DND-41 (cell line): ENCODE results near the gene CCDC81.

ENCODE experiments used
- ATAC-seq: fragments of 200-7000 bp; cut with Tn5 transposase; 3 replicates; pipeline ENCODE4 v1.9.1; 2021; ENCODE audit warnings: low read depth; ENCODE audit not compliant: insufficient read depth
- DNase-seq: peaks from one replicate; pipeline ENCODE4 v3.0.0-alpha.2; 2020
- H2AFZ ChIP-seq: 2 replicates; pipeline ENCODE4 v1.6.0; 2012; ENCODE audit warnings: low read depth, low read length
- H3K27ac ChIP-seq: 2 replicates; pipeline ENCODE4 v1.5.1; 2012; ENCODE audit warnings: low read length, inconsistent platforms
- H3K27me3 ChIP-seq: fragments of 200-600 bp; sonication (generic); 2 replicates; pipeline ENCODE4 v1.6.0; 2012; ENCODE audit warnings: low read length, mild to moderate bottlenecking, inconsistent platforms; ENCODE audit not compliant: insufficient read depth, poor library complexity
- H3K36me3 ChIP-seq: 2 replicates; pipeline ENCODE4 v1.5.1; 2012; ENCODE audit warnings: low read length, inconsistent platforms; ENCODE audit not compliant: insufficient read depth
- H3K4me1 ChIP-seq: 2 replicates; pipeline ENCODE4 v1.5.1; 2012; ENCODE audit warnings: mild to moderate bottlenecking, low read length; ENCODE audit not compliant: insufficient read depth
- H3K4me2 ChIP-seq: 2 replicates; pipeline ENCODE4 v1.6.0; 2012; ENCODE audit warnings: mild to moderate bottlenecking, moderate library complexity, low read length, inconsistent platforms; ENCODE audit not compliant: insufficient read depth
- H3K4me3 ChIP-seq, 2 experiments: fragments of 200-600 bp in 1 of 2; shearing (Covaris generic) in 1 of 2; 2 replicates each; pipeline ENCODE4 v1.5.1; 2012 to 2016; ENCODE audit warnings: inconsistent platforms in 2 of 2, low read length in 2 of 2, mild to moderate bottlenecking in 2 of 2, low read depth in 1 of 2, moderate library complexity in 1 of 2
- H3K79me2 ChIP-seq: 2 replicates; pipeline ENCODE4 v1.6.0; 2012; ENCODE audit warnings: low read length, inconsistent platforms; ENCODE audit not compliant: insufficient read depth
- H3K9ac ChIP-seq: 2 replicates; pipeline ENCODE4 v1.6.0; 2012; ENCODE audit warnings: low read depth, mild to moderate bottlenecking, inconsistent platforms, low read length, moderate library complexity
- H3K9me3 ChIP-seq: 2 replicates; pipeline ENCODE4 v1.5.1; 2012; ENCODE audit warnings: low read length, moderate library complexity, mild to moderate bottlenecking, inconsistent platforms; ENCODE audit not compliant: insufficient read depth, severe bottlenecking
- H4K20me1 ChIP-seq: 2 replicates; pipeline ENCODE4 v1.6.0; 2012; ENCODE audit warnings: low read length; ENCODE audit not compliant: insufficient read depth
- CTCF ChIP-seq: IDR thresholded peaks from 2 replicates; pipeline ENCODE4 v1.5.1; 2012; ENCODE audit warnings: borderline replicate concordance, low read length, moderate library complexity, mild to moderate bottlenecking; ENCODE audit not compliant: poor library complexity, severe bottlenecking; ENCODE audit errors: extremely low read depth
- EZH2 ChIP-seq: IDR thresholded peaks from 3 replicates; pipeline ENCODE4 v1.6.1; 2012; ENCODE audit warnings: borderline replicate concordance, low read depth, mild to moderate bottlenecking, moderate library complexity, low read length, inconsistent platforms; ENCODE audit not compliant: severe bottlenecking

Gene CCDC81

GRCh38 chr11:86459002-86459385 is 84.3 kb downstream of the CCDC81 start:
- no peak overlapping the region for H3K27ac ChIP-seq
- H3K4me3 ChIP-seq, result no peak overlapping the region
- H3K79me2 ChIP-seq, result no peaks in the 10 kb centered on the region
- H3K4me2 ChIP-seq, result no peak overlapping the region
- no peak overlapping the region for H3K9ac ChIP-seq
- ATAC-seq (no peak), DNase-seq (no peak)
- H4K20me1 ChIP-seq, result 0 out of 2 replicates have a peak, but pooled peaks cover 3% of the 10 kb centered on the region
- TF ChIP-seq EZH2, result no peak
- TF ChIP-seq CTCF, result no peak
- peaks cover 4% of the 10 kb centered on the region for H3K27me3 ChIP-seq
- no peaks in the 10 kb centered on the region for H3K4me1 ChIP-seq
- H2AFZ ChIP-seq, result no peak overlapping the region
- H3K9me3 ChIP-seq, result no peaks in the 10 kb centered on the region
- H3K36me3 ChIP-seq, result no peaks in the 10 kb centered on the region

- no peak for ATAC-seq
- no peak for DNase-seq
- Histone ChIP-seq H2AFZ (no peak overlapping the region), H3K79me2 (no peaks in the 10 kb centered on the region), H3K9me3 (no peaks in the 10 kb centered on the region), H3K27me3 (peaks cover 3% of the 10 kb centered on the region), H3K4me3 (no peak overlapping the region), H4K20me1 (0 out of 2 replicates have a peak, but pooled peaks cover 3% of the 10 kb centered on the region), H3K27ac (no peak overlapping the region), H3K4me2 (no peak overlapping the region), H3K9ac (no peak overlapping the region), H3K4me1 (no peaks in the 10 kb centered on the region), H3K36me3 (no peaks in the 10 kb centered on the region)
- TF ChIP-seq EZH2 (no peak), CTCF (no peak)
Observed at GRCh38 chr11:86459682-86460460, 85.2 kb downstream of the CCDC81 start.

- Histone ChIP-seq H3K4me2 (no peak overlapping the region), H3K36me3 (no peaks in the 10 kb centered on the region), H3K4me3 (no peak overlapping the region), H3K79me2 (no peaks in the 10 kb centered on the region), H3K27ac (no peak overlapping the region), H3K9me3 (no peaks in the 10 kb centered on the region), H3K4me1 (no peaks in the 10 kb centered on the region), H3K27me3 (no peaks in the 10 kb centered on the region), H2AFZ (no peak overlapping the region), H3K9ac (no peak overlapping the region), H4K20me1 (0 out of 2 replicates have a peak, but pooled peaks cover 3% of the 10 kb centered on the region)
- ATAC-seq, result no peak
- TF ChIP-seq EZH2 (no peak), CTCF (no peak)
- DNase-seq, result no peak
Observed at GRCh38 chr11:86460461-86461385, 86.0 kb downstream of the CCDC81 start.
